OCI-LY7 (cell line): ENCODE results near the gene PSPN. TPM values are rescaled to one million over a fixed set of nuclear protein-coding genes. Genes with fewer than 3 reads are reported as not detected.

Source experiments
- BruUV-seq: library from RNA; stranded (reverse); fragments of 400-500 nt; replicated peaks from 2 replicates; lab custom pipeline; 2021; lab: Mats Ljungman, UMichigan
- CTCF ChIA-PET: fragments of 300-600 bp; sonication (Branson Sonifier 250); formaldehyde crosslinking; loops from one replicate; lab custom pipeline; 2022; ENCODE audit warnings: antibody characterized with exemption; ENCODE audit not compliant: unreplicated experiment; lab: Charles Lee
- POLR2A ChIA-PET: fragments of 300-600 bp; sonication (Branson Sonifier 250); formaldehyde crosslinking; loops from one replicate; lab custom pipeline; 2022; ENCODE audit warnings: antibody characterized with exemption; lab: Charles Lee
- DNase-seq: peaks from one replicate; pipeline ENCODE4 v3.0.0-alpha.2; 2015; ENCODE audit warnings: low spot score
- H2AFZ ChIP-seq: fragments of 200-600 bp; sonication (generic), shearing (Covaris generic); 2 replicates; pipeline ENCODE4 v1.6.1; 2014; ENCODE audit warnings: mild to moderate bottlenecking, antibody characterized with exemption, low read length, moderate library complexity
- H3K27ac ChIP-seq: fragments of 200-600 bp; sonication (generic); 2 replicates; pipeline ENCODE4 v1.5.1; 2014; ENCODE audit warnings: mixed run types, low read depth, mild to moderate bottlenecking, moderate library complexity, low read length, inconsistent platforms; ENCODE audit not compliant: poor library complexity, severe bottlenecking
- H3K36me3 ChIP-seq: fragments of 200-600 bp; sonication (generic); 2 replicates; pipeline ENCODE4 v1.6.1; 2014; ENCODE audit warnings: mild to moderate bottlenecking, antibody characterized with exemption, low read length, moderate library complexity, mixed read lengths; ENCODE audit not compliant: insufficient read depth
- H3K4me1 ChIP-seq: fragments of 200-600 bp; sonication (generic); 2 replicates; pipeline ENCODE4 v1.5.1; 2014; ENCODE audit warnings: mild to moderate bottlenecking, low read length; ENCODE audit not compliant: insufficient read depth, poor library complexity, severe bottlenecking
- H3K4me2 ChIP-seq: fragments of 200-600 bp; sonication (generic); 2 replicates; pipeline ENCODE4 v1.6.1; 2014; ENCODE audit warnings: mild to moderate bottlenecking, low read length
- H3K4me3 ChIP-seq: fragments of 200-600 bp; sonication (generic); 2 replicates; pipeline ENCODE4 v1.5.1; 2014; ENCODE audit warnings: mild to moderate bottlenecking, low read depth, low read length; ENCODE audit not compliant: poor library complexity, severe bottlenecking
- H3K79me2 ChIP-seq: fragments of 200-600 bp; sonication (generic); 2 replicates; pipeline ENCODE4 v1.6.1; 2016; ENCODE audit warnings: low read depth, mild to moderate bottlenecking, low read length, moderate library complexity, mixed read lengths; ENCODE audit not compliant: insufficient read depth
- H3K9me2 ChIP-seq: fragments of 200-600 bp; sonication (generic); 2 replicates; pipeline ENCODE4 v1.6.1; 2016; ENCODE audit warnings: mild to moderate bottlenecking, low read length, mixed read lengths; ENCODE audit not compliant: insufficient read depth
- H3K9me3 ChIP-seq: fragments of 200-600 bp; sonication (generic); 2 replicates; pipeline ENCODE4 v1.6.1; 2014; ENCODE audit warnings: mild to moderate bottlenecking, mixed run types, low read length, mixed read lengths
- H4K20me1 ChIP-seq: fragments of 200-600 bp; sonication (generic); 2 replicates; pipeline ENCODE4 v1.6.1; 2014; ENCODE audit warnings: mild to moderate bottlenecking, antibody characterized with exemption, low read length, moderate library complexity, mixed read lengths; ENCODE audit not compliant: insufficient read depth
- CTCF ChIP-seq: fragments of 200-600 bp; sonication (generic); conservative IDR thresholded peaks from 2 replicates; pipeline ENCODE4 v1.5.1; 2014; ENCODE audit warnings: mild to moderate bottlenecking, antibody characterized with exemption, low read length, moderate library complexity, mixed read lengths
- EZH2phosphoT487 ChIP-seq: fragments of 200-600 bp; sonication (generic); IDR thresholded peaks from 2 replicates; pipeline ENCODE4 v1.6.1; 2018; ENCODE audit warnings: low read depth, borderline replicate concordance, mild to moderate bottlenecking, mixed run types, antibody characterized with exemption, low read length, moderate library complexity, mixed read lengths
- intact Hi-C: fragments of 100-400 bp; cut with micrococcal nuclease; formaldehyde crosslinking; loops from one replicate; pipeline ENCODE4 v1.10.0; 2022; ENCODE audit not compliant: unreplicated experiment
- total RNA-seq, 2 experiments: library from RNA; depleted of rRNA in 1 of 2; stranded (reverse); fragments of >200 nt in 1 of 2; shearing (Covaris generic) in 1 of 2; gene quantifications; 2 replicates each; pipeline ENCODE4 v1.2.3, GENCODE V29; 2014 to 2022

PSPN gene
- total RNA-seq, 2 experiments from 2014 or later, result 1.6 to 2.1 TPM

GRCh38 chr19:6334490-6335285, 41.0 kb downstream of the PSPN start:
- ChIA-PET CTCF (no interaction called here), POLR2A (no interaction called here)
- DNase-seq, result no peak
- Histone ChIP-seq H3K9me2 (no peaks in the 10 kb centered on the region), H3K4me2 (no peak overlapping the region), H3K9me3 (no peaks in the 10 kb centered on the region), H3K4me3 (no peak overlapping the region), H3K36me3 (no peaks in the 10 kb centered on the region), H3K4me1 (no peaks in the 10 kb centered on the region), H4K20me1 (no peaks in the 10 kb centered on the region), H2AFZ (no peak overlapping the region), H3K79me2 (no peaks in the 10 kb centered on the region), H3K27ac (no peak overlapping the region)
- no peak for TF ChIP-seq CTCF
- TF ChIP-seq EZH2phosphoT487, result no peak
- no TSS peak for BruUV-seq
- intact Hi-C loops, result no loop called here

GRCh38 chr19:6333439-6333838, 42.3 kb downstream of the PSPN start, which contains the start of gene ACER1:
Gene ACER1, minus strand, starts transcription at chr19:6333612. Its CDS starts 61 bp downstream, at chr19:6333551.
- TF ChIP-seq CTCF, result no peak
- TF ChIP-seq EZH2phosphoT487, result no peak
- Histone ChIP-seq H3K9me3 (no peaks in the 10 kb centered on the region), H3K36me3 (no peaks in the 10 kb centered on the region), H3K79me2 (no peaks in the 10 kb centered on the region), H3K27ac (no peak within 1 kb of the TSS), H3K4me1 (no peaks in the 10 kb centered on the region), H3K4me3 (no peak within 1 kb of the TSS), H2AFZ (no peak within 1 kb of the TSS), H3K9me2 (no peaks in the 10 kb centered on the region), H3K4me2 (no peak within 1 kb of the TSS), H4K20me1 (no peaks in the 10 kb centered on the region)
- ChIA-PET POLR2A (no interaction called here), CTCF (no interaction called here)
- intact Hi-C loops, result no loop called here
- DNase-seq, result no peak
- BruUV-seq, result no TSS peak

DNA sequence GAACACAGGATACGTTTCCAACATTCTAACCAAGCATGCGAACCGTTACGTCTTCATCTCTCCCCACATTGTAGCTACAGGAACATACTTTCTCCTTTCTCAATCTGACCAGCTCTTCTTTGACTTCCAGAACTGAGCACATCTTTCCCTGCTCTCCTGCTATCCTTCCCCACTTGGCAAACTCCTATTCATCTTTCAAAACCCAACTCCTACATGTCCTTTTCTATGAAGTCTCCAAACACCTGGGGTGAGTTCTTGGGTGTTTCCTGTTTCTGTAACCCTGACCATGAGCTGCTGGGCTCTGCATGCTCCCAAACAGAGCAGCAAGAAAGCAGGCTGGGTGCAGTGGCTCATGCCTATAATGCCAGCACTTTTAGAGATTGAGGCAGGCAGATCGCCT, 48.9 kb downstream of the PSPN start:
- Histone ChIP-seq H4K20me1 (no peaks in the 10 kb centered on the region), H3K4me2 (no peak overlapping the region), H3K9me2 (no peaks in the 10 kb centered on the region), H3K4me1 (no peaks in the 10 kb centered on the region), H3K79me2 (no peaks in the 10 kb centered on the region), H2AFZ (no peak overlapping the region), H3K4me3 (no peak overlapping the region), H3K9me3 (no peaks in the 10 kb centered on the region), H3K27ac (no peak overlapping the region), H3K36me3 (no peaks in the 10 kb centered on the region)
- intact Hi-C loops, result no loop called here
- no peak for TF ChIP-seq CTCF
- DNase-seq, result no peak
- POLR2A ChIA-PET, result interaction anchor here (0.6 kb wide), 1 partner anchor 579 kb away, joined by 3 read pairs; no protein-coding TSS in a partner anchor
- CTCF ChIA-PET, result interaction anchor here (0.5 kb wide), 1 partner anchor 662 kb away, joined by 3 read pairs; no protein-coding TSS in a partner anchor
- no TSS peak for BruUV-seq
